SIG-M5 (cell line): ENCODE measurements around the gene CAGE1.
"Not testable (repeated sequence)": the region's sequence is repeated elsewhere in the genome, so short reads cannot be mapped to it uniquely, and the experiment has no call there.

Experiments
- DNase-seq: peaks from one replicate; lab custom pipeline; 2025; lab: John Stamatoyannopoulos, UW

The CAGE1 gene

DNA sequence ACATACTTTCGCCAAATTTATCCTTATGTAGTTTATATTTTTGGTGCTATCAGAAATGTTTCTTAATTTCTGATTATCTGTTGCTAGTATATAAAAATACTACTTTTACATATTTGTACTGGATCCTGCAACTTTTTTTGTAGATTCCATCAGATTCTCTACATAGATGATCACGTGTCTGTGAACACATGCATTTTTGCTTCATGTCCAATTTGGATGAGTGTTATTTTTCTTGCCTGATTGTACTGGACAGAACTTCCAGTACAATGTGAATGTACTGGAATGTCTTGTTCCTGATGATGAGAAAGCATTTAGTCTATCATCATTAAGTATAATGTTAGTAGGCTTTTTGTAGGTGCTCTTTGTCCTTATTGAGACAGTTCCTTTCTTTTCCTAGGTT lies 51.5 kb downstream of the CAGE1 start:
- DNase-seq, result no peak

DNA sequence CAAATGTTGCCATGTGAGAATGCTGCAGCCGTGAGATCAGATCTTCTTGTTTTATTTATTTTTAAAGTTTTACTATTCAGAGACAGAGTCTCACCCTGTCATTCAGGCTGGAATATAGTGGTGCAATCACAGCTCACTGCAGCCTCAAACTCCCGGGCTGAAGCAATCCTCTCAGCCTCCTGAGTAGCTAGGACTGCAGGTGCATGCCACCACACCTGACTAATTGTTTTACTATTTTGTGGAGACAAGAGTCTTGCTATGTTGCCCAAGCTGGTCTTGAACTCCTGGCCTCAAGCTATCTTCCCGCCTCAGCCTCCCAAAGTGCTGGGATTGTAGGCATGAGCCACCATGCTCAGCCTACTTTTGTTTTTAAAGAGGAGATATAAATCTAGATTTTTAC lies 54.0 kb downstream of the CAGE1 start:
- no peak for DNase-seq

DNA sequence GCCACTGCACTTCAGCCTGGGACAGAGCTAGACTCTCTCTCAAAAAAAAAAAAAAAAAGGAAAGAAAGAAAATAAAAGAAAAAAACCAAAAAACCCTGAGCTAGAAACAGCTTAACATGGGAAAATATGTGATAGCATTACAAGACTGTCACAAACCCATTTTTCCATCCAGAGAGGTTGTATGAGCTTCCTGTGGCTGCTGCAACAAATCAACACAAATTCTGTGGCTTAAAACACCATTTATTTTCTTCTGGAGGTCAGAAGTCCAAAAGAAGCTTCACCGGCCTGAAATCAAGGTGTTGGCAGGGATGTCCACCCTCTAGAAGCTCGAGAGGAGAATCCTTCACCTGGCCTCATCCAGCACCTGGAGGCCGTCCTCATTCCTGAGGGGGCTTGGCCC lies 54.9 kb downstream of the CAGE1 start:
- DNase-seq, result no peak

DNA sequence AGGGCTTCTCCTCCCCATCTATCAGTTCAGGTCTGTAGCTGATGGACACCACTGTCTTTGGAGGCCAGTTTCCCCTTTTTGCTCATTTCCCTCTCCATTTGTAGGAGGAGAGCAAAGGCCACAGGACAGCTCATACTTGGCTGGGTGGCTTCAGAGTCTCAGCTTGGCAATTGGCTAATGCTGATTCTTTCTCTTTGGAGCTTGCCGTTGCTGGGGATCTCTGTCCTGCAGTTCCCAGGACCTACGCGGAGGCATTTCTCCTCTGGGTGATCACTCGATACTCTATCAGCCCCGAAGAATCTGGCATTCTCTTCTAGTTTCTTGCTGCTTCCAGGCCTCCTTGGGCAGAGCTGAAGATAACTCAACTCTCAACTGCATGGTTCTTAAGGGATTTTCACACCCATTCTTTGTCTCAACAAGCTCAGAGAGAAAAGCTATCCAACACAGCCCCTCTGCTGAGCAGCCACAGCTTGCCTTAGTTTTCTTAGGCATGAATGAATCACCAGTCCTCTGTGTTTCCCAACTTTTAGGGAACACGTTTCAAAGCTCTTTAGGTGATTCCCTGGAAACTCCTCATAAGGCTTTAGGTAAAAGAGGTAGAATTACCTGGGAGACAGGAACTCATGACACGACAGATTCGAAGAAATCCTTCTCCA lies 57.3 kb downstream of the CAGE1 start:
- DNase-seq, result no peak

- no peak for DNase-seq
These were observed 58.1 kb downstream of the CAGE1 start for GRCh38 chr6:7331452-7331851.

DNA sequence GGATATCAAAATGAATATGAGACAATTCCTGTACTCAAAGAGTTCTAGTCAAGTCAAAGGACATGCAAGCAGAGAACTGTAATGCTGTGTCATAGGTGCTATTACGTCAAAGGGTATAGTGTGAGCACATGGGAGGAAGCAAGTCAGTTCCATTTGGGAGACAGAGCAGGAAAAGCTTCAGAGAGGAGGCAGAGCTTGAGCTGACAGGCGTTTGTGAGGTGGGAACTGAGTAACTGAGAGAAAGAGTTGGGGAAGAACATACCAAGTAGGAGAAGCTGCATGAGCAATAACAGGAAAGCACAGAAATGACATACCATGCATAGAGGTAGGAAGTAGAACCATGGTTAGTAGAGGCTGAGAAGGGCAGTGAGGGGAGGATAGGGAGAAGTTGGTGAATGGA lies 61.3 kb downstream of the CAGE1 start:
- no peak for DNase-seq

DNA sequence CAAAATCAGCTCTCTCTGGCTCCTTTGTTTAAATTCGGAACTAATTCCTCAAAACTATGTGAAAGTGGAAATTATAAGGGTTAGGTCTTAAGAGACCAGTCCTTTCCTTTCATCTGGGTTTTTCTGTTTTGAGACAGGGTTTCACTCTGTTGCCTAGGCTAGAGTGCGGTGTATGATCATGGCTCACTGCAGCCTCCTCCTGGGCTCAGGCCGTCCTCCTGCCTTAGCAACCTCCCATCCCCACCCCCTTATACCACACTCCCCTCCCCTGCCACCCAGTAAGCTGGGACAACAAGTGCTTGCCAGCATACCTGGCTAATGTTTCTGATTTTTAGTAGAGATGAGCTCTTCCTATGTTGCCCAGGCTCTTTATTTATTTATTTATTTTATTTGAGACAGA lies 63.8 kb downstream of the CAGE1 start:
- no peak for DNase-seq

- peak; percentile 70 for DNase-seq
These were observed 65.0 kb downstream of the CAGE1 start for GRCh38 chr6:7324520-7324919.

GRCh38 chr6:7323074-7323473 lies 66.5 kb downstream of the CAGE1 start:
- DNase-seq, result no peak

- DNase-seq, result not testable (repeated sequence)
These were observed 67.7 kb downstream of the CAGE1 start for GRCh38 chr6:7321866-7322265.

DNA sequence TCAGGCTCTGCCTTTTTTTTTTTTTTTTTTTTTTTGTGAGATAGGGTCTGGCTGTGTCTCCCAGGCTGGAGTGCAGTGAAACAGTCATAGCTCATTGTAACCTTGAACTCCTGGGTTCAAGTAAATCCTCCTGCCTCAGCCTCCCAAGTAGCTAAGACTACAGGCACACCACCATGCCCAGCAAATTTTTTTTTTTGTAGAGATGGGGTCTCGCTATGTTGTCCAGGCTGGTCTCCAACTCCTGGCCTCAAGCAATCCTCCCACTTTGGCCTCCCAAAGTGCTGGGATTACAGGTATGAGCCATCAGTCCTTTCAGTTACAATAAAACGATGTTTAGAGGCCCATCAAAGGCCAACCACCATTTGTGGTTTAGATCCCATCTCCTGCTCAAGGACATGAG lies 70.1 kb downstream of the CAGE1 start:
- DNase-seq, result not testable (repeated sequence)

DNA sequence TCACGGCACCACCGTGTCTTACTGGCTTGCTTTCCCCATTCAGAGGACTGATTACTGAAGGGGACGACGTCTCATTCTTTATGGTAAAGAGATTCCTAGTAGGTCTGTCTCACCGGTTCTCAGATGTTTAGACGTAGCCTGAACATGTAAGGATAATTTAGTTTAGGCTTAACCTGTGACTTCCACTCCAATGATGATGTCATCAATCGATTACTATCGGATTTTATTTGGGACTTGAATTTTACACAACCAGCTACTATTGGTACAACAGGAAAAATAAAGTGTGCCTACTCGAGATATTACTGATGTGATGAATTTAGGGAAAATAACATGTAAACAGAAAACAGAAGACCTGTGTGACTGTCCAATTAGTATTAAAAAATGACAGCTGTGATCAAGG lies 72.0 kb downstream of the CAGE1 start:
- no peak for DNase-seq

DNA sequence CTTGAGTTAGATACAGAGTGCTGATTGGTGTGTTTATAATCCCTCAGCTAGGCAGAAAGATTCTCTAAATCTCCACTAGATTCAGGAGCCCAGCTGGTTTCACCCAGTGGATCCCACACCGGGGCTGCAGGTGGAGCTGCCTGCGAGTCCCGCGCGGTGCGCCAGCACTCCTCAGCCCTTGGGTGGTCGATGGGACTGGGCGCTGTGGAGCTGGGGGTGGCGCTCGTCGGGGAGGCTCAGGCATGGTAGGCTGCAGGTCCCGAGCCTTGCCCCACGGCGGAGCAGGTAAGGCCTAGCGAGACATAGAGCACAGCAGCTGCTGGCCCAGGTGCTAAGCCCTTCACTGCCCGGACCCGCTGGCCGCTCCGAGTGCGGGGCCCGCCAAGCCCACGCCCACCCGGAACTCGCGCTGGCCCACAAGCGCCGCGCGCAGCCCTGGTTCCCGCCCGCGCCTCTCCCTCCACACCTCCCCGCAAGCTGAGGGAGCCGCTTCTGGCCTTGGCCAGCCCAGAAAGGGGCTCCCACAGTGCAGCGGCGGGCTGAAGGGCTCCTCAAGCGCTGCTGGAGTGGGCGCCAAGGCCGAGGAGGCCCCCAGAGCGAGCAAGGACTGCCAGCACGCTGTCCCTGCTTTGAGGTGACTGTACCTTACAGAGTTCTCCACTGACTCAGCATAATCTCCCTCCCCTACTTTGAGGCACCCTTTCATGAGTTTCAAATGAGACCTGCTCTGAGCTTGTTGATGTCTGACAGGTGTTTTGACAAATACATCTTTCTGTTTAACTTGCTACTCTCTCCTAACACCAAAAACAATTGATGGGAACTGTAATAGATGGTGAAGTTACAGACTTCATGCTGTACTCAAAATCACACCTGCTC lies 72.6 kb downstream of the CAGE1 start:
- no peak for DNase-seq

DNA sequence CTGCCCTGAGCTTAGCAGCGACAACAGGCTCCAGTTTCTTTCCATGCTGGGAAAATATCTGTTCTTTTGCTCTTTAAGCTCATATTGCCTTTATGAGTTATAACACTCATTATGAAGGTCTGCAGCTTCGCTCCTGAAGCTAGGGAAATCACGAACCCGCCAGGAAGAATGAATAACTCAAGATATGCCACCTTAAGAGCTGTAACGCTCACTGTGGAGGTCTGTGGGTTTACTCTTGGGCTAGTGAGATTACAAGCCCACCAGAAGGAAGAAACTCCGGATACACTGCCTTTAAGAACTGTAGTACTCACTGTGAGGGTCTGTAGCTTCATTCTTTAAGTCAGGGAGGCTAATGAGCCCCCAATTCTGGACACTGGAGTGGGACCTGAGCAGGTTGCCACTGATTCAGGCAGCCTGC lies 73.6 kb downstream of the CAGE1 start:
- DNase-seq, result no peak

GRCh38 chr6:7315087-7315947 lies 74.2 kb downstream of the CAGE1 start:
- DNase-seq, result not testable (repeated sequence)

DNA sequence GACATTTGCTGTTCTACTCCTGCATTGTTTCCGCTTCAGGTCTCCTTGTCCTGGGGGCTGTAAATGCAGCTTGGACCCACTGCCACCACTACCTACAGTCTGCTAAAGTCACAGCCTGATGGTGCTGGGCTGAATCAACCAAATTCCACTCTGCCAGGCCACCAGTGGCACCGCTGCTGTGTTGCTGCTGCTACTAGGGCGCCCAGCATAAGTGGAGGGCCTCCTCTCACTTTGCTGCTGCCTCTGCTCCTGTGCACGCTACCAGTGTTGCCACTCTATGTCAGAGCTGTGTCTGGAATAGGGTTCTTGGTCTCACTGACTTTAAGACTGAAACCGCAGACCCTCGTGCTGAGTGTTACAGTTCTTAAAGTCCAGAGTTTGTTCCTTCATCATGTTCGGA lies 75.1 kb downstream of the CAGE1 start:
- no peak for DNase-seq

DNA sequence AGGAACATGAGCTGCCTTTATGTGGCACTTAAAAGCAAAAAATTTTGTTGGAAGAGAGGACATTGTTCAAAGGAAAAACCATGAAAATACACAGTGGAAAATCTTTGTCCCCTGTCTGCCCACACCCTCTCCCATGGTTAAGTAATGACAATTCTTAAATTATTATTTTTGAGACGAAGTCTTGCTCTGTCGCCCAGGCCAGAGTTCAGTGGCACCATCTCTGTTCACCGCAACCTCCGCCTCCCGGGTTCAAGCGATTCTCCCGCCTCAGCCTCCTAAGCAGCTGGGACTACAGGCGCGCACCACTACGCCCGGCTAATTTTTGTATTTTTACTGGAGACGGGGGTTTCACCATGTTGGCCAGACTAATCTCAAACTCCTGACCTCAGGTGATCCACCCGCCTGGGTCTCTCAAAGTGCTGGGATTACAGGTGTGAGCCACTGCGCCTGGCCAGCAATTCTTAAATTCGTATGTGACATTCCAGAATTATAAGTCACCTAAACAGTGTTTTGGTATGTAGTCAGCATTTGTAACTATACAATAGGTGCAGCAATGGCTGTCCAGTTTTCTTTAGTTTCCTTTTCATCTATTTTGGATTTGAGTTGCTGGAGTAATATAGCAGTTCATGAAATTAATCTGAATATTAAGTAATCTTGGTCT lies 75.9 kb downstream of the CAGE1 start:
- no peak for DNase-seq

DNA sequence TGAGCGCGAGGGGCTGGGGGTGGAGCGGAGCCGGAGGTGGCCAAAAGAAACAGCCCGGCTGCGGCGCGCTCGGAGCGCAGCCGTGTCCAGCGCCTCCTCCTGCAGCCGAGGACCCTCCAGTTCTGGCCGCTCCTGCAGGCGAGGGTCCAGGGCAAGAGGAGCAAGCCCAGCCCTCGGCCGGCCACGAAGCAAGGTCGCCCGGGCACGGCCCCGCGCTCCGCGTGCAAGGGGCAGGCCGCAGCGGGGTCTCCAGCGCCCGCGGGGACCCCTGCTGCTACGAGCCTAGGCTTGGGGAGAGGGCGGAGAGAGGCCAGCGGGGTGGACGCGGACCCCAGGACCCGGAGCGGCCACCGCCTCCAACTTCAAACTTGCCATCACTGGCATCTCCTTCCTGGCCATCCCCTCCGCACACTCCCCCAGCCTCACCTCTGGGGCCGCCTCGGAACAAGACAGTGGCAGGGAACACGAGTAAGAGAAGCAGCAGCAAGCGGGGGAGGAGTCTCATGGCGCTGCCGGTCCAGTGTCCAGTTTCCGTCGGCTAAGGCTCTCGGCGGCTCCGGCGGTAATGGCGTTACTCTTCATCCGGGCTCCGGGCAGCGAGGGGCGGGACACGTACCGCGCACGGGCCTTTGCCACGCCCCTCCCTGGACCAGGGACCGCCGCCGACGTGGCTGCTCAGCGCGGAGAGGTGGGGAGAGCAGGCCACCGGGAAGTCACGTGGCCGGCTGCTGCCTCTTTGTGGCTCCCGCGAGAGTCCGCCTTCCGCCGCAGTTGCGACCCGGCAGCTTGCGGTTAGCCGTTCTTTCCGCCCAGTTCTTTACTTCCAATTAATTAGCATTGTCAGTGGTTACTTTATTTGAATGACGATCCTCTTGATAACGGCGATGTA lies 76.7 kb downstream of the CAGE1 start, which contains the start of gene SSR1:
SSR1 (minus strand) TSS at position 584 of the 889 bp plus-strand sequence; CDS start at position 505, 79 bp downstream.
- peak; percentile 68 for DNase-seq

GRCh38 chr6:7311917-7312615 lies 77.5 kb downstream of the CAGE1 start:
- DNase-seq, result no peak

GRCh38 chr6:7311176-7311575 lies 78.4 kb downstream of the CAGE1 start:
- no peak for DNase-seq
